ENCODE results near the gene ERC2.

The ERC2 gene

DNA sequence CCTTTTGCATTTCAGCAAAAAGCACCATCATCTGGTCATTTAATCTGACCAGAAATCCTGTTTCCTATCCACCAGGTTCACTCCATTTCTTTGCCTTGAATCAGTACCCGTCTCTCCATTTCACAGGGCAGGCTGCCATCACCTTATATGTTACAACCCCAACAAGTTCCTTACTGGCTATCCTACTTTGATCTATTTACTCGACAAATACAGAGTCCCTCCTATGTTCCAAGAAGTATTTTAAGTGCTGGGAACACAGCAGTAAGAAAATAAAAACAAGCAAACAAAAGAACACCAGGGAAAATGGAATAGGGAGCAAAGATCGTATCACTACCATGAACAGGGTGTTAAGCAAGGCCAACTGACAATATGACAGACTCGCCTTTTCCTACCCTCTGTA lies 685.9 kb downstream of the ERC2 start:
- DNase-seq (ENCODE audit: low spot score): no peak

DNA sequence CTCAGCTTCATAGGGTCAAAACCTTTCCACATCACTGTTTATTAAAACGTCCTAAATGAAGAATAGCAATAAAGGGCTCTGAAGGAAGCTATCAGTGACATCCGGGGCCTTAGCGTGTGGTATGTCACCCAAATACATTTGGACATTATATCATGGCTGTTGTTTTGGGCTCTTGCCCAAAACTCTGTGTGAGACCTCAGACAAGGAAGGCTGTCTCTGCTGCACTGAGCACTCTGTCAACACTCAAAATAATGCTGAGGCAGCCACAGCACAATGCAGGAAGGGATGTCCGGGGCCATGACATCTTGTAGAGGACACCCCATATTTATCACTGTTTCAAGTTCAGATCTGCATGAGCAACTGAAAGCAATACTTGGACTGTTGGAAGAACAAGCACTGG lies 687.4 kb downstream of the ERC2 start:
- no peak for DNase-seq (ENCODE audit: low spot score)
- TF ChIP-seq, protein P1, sequence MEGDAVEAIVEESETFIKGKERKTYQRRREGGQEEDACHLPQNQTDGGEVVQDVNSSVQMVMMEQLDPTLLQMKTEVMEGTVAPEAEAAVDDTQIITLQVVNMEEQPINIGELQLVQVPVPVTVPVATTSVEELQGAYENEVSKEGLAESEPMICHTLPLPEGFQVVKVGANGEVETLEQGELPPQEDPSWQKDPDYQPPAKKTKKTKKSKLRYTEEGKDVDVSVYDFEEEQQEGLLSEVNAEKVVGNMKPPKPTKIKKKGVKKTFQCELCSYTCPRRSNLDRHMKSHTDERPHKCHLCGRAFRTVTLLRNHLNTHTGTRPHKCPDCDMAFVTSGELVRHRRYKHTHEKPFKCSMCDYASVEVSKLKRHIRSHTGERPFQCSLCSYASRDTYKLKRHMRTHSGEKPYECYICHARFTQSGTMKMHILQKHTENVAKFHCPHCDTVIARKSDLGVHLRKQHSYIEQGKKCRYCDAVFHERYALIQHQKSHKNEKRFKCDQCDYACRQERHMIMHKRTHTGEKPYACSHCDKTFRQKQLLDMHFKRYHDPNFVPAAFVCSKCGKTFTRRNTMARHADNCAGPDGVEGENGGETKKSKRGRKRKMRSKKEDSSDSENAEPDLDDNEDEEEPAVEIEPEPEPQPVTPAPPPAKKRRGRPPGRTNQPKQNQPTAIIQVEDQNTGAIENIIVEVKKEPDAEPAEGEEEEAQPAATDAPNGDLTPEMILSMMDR (IDR thresholded peaks at IDR 0.05; ENCODE audit: extremely low read depth, missing control alignments): no peak

More for the DNA sequence above, 685.9 kb downstream of the ERC2 start:
- TF ChIP-seq, protein P1 (IDR thresholded peaks at IDR 0.05; ENCODE audit: extremely low read depth, missing control alignments): no peak

DNA sequence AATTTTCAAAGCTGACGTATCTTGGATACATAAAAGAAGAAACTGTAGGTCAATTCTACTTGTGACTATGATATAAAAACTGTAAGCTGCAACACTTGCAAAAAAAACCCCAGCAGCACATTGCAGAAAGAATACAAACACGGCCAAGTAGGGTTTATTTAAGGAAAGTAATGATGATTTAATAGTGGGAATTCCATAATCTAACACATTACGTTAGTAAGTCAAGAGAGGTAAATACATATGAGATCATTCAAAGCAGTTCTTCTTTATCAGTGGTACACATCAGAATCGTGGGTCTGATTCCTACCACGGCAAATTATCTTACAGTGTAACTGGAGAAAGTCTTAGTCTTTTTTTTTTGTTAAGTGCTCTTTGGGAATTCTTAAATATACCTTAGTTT lies 688.7 kb downstream of the ERC2 start:
- TF ChIP-seq, protein P1 (IDR thresholded peaks at IDR 0.05; ENCODE audit: extremely low read depth, missing control alignments): no peak
- DNase-seq (ENCODE audit: low spot score): no peak

DNA sequence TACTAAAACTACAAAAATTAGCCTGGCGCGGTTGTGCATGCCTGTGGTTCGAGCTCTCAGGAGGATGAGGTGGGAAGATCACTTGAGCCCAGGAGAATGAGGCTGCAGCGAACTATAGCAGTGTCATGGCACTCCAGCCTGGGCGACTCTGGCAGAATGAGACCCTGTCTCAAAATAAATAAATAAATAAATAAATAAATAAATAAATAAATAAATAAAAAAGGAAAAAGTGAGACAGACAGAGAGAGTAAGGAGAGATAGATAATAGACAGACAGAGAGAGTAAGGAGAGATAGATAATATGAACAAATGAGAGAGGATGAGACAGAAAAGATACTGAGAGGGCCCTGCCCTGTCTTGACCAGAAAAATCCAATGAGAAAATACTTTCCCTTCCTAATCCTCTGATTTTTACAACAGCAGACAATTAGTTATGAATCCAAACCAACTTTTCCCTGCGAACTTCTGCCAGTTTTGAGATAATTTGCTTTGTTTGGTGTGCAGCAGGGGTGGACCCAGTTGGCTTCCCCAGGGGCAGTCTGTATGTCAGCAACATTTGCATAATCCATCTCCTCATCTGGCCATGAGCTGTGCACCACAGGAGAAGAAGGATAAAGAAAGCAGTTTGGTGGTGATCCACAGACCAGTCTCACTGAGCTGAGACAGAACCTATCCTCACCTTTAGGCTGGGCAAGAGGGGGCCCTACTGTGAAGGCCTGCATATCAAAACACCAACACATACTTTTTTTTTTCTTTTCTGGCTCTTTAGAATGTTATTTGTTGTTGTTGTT lies 692.7 kb downstream of the ERC2 start:
- TF ChIP-seq, protein P1 (IDR thresholded peaks at IDR 0.05; ENCODE audit: extremely low read depth, missing control alignments): no peak
- no peak for DNase-seq (ENCODE audit: low spot score)

DNA sequence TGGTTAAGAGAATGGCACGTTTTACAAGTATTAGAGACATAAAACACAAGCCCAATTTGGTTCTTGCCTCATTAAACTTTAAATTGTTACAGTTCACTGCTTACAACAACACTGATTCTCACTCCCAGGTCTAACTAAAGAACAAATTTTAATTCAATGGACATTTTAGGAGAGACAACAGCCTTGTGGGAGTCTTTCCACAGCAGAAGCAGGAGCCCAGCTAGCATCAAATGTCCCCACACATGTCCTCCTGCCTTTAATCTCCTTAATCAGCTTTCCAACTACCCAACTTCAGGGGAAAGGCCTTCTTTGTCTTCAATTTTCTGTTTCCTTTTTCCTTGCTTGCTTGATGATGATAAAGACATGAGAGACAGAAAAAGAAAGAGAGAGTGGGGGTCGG lies 693.4 kb downstream of the ERC2 start:
- TF ChIP-seq, protein P1 (IDR thresholded peaks at IDR 0.05; ENCODE audit: extremely low read depth, missing control alignments): no peak
- no peak for DNase-seq (ENCODE audit: low spot score)

DNA sequence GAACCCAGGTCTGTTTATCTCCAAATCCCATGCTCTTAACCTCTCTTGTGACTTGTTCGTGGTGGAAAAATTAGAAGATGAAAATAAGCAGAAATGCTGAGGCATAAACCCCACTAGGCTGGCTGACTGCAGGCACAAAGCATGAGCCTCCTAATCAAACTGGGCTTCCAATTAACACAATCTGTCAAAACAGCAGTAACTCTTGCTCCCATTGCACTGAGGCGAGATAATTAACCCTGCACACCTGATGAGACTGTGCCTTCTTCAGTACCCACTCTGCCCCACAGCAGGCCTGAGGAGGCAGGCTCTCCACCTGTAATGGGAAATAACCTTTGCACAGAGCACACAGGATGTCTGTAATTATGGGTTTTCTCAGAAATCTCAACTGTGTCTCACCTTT lies 696.8 kb downstream of the ERC2 start:
- TF ChIP-seq, protein P1 (IDR thresholded peaks at IDR 0.05; ENCODE audit: extremely low read depth, missing control alignments): no peak
- no peak for DNase-seq (ENCODE audit: low spot score)

DNA sequence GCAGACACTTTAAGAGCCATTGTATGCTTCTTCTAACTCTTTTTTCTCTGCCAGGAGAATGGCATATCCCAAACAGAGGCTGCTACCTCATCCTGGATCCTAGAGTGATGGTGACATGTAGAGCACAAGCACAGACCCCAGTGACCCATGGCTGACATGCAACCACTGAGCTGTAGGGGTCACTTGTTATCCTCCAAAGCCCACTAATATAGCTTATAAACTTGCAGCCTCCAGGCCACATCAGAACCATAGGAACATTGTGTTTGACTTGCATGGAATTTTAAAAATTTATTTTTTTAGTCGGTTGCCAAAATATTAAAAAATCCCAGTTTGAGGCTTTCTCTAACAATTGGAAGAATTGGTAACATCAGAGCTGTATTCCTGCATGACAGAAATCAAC lies 698.2 kb downstream of the ERC2 start:
- TF ChIP-seq, protein P1 (IDR thresholded peaks at IDR 0.05; ENCODE audit: extremely low read depth, missing control alignments): no peak
- DNase-seq (ENCODE audit: low spot score): no peak
